ENCODE data around the gene R3HDM4.
A peak's percentile ranks its signal among the peaks of the same experiment; 100 is the strongest.

Gene R3HDM4

GRCh38 chr19:929891-930258 is 16.9 kb upstream of the R3HDM4 start:
- Mint-ChIP-seq H3K9me3 (no peaks in the 10 kb centered on the region), H3K36me3 (peaks cover 33 to 42% of the 10 kb centered on the region in 2 donors), H3K4me1 (peaks cover 17 to 50% of the 10 kb centered on the region in 2 donors), H3K27me3 (no peaks in the 10 kb centered on the region), H3K27ac (no peak overlapping the region), H3K4me3 (no peak overlapping the region)
- ATAC-seq (replicated peaks) (no peak), DNase-seq (no peak)

DNA sequence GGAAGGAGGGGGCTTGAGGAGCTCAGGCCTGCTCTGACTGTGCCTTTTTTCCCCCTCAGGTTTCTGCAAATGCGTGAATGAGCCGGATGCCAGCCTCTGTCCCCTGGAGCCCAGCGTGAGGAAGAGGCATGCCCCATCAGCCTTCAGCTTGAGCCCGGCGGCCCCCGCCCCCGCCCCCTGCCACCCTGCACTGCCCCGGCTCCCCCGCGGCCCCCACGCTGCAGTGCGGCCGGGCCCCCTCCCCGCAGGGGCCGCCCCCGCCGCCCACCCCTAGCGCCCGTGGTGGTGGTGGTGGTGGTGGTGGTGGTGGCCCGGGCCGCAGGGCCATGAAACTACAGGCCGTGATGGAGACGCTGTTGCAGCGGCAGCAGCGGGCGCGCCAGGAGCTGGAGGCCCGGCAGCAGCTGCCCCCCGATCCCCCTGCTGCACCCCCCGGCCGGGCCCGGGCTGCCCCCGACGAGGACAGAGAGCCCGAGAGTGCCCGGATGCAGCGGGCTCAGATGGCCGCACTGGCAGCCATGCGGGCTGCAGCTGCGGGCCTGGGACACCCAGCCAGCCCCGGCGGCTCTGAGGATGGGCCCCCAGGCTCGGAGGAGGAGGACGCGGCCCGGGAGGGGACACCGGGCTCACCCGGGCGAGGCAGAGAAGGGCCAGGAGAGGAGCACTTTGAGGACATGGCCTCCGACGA is 16.3 kb upstream of the R3HDM4 start:
- Mint-ChIP-seq H3K27me3 (no peaks in the 10 kb centered on the region), H3K27ac (no peak overlapping the region), H3K4me1 (peaks cover 19 to 50% of the 10 kb centered on the region in 2 donors), H3K9me3 (no peaks in the 10 kb centered on the region), H3K36me3 (peaks cover 33 to 40% of the 10 kb centered on the region in 2 donors), H3K4me3 (no peak overlapping the region)
- DNase-seq = no peak
- no peak for ATAC-seq (replicated peaks)

GRCh38 chr19:928471-929202 is 15.6 kb upstream of the R3HDM4 start:
- Mint-ChIP-seq H3K4me3 (no peak overlapping the region), H3K4me1 (peaks cover 22 to 48% of the 10 kb centered on the region in 2 donors), H3K9me3 (no peaks in the 10 kb centered on the region), H3K36me3 (peaks cover 33 to 37% of the 10 kb centered on the region in 2 donors), H3K27me3 (no peaks in the 10 kb centered on the region), H3K27ac (no peak overlapping the region)
- ATAC-seq (replicated peaks) (no peak), DNase-seq (no peak)

DNA sequence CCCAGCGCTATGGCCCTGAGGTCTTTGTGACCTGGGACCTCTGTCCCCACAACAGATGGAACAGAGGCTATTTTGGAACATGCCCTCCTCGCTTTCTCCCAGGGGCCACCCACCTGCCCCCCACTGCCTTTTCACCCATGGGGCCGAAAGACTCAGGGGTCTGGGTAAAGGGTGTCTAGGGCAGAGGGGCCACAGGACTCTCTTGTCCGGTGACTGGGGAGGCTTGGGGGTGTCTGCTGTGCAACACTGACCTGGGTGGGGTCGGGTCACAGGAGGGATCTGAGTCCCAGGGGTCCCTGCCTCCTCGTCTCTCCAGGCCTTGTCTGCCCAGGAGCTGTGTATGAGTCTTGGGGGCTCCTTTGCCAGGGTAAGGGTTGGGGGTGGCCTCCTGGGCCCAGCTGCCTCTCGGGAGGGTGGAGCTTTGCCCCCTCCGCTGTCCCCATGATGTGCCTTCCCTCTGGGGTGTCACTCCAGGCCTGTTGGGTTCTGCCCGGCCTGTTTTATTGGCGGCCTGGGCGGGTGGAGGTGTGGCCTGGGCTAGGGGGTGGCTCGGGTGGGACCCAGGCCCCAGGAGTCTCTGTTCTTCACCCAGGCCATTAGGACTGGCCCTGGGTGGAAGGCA is 14.9 kb upstream of the R3HDM4 start:
- Mint-ChIP-seq H3K27me3 (no peaks in the 10 kb centered on the region), H3K9me3 (no peaks in the 10 kb centered on the region), H3K36me3 (peaks cover 25 to 30% of the 10 kb centered on the region in 2 donors), H3K4me1 (peaks cover 20 to 46% of the 10 kb centered on the region in 2 donors), H3K27ac (peak overlapping the region; percentile 71), H3K4me3 (peak overlapping the region; percentile 81 to 92)
- ATAC-seq (replicated peaks) (no peak), DNase-seq (no peak)

DNA sequence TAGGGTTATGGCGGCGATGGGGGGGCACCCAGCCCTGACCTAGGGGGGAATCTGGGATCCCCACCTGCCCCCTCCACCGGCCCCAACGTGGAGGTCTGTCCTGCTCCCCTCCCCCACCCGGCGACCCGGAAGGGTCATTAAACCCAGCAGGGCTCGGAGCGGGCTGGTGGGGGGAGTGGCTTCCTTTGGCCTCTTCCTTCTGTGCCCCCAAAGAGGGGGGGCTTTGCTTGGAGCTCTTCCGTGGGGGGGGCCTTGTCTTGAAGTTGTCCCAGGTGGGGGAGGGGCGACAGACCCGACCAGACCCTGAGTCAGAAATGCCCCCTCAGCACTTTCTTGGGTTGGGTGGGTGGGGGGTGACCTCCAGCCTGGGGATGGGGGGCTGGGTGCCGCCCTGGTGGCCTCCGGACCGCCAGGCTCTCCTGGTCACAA is 14.3 kb upstream of the R3HDM4 start:
- Mint-ChIP-seq H3K36me3 (peaks cover 22 to 26% of the 10 kb centered on the region in 2 donors), H3K4me3 (peak overlapping the region; percentile 81 to 92), H3K27me3 (no peaks in the 10 kb centered on the region), H3K27ac (peak overlapping the region; percentile 71), H3K4me1 (peaks cover 17 to 41% of the 10 kb centered on the region in 2 donors), H3K9me3 (no peaks in the 10 kb centered on the region)
- DNase-seq = no peak
- no peak for ATAC-seq (replicated peaks)

DNA sequence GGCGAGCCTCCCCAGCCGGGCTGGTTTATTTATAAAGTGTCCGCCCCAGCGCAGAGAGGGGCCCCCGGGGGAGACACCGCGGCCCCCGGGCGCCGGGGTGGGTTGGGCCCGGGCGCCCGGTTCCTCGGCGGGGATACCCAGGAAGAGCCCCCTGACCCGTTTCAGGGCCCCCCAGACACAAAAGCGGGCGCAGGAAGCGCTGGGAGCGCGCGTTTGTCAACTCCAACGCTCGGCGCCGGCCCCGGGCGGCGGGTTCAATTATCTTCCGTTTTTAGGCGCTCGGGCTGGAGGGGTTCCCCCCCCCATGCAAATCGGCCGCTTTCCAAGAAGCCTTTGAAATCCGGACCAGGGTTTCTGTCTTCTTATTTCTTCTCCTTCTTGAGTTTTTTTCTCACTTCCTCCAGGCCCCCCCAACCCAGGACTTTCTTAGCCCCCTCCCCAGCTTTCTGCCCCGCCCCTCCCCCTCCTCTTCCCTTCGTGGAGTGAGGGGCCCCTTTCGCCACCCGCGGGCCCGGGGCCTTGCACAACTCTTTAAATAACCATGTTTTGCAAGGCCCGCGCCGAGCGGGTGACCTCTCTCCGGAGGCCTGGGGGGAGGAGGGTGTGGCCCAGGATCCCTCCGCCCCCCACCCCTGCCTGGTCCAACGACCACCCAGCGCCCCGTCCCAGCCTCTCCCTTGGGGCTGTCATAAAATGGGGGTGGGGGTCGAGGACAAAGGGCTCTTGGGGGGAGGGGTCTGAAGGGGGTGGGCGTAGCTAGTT is 13.8 kb upstream of the R3HDM4 start:
- H3K4me3 Mint-ChIP-seq = peak overlapping the region; percentile 82 to 92
- ATAC-seq (replicated peaks) (peak; percentile 26 to 42), DNase-seq (peak; percentile 71)
- no peaks in the 10 kb centered on the region for H3K9me3 Mint-ChIP-seq
- H3K36me3 Mint-ChIP-seq = peaks cover 19 to 21% of the 10 kb centered on the region in 2 donors
- no peaks in the 10 kb centered on the region for H3K27me3 Mint-ChIP-seq
- H3K4me1 Mint-ChIP-seq = peaks cover 12 to 41% of the 10 kb centered on the region in 2 donors
- peak overlapping the region; percentile 89 for H3K27ac Mint-ChIP-seq

DNA sequence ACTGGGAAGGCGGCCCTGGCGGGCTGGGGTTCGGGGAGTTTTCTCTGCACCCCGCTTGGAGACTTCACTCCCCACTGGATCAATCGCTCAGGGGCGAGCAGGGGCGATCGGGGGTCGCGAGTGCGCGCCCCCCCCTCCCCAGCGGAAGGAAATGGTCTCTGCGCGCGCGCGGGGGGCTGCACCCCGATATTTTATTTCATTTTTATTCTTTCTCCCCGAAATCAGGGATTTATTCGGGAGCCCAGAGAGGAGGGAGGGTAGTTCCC is 13.2 kb upstream of the R3HDM4 start:
- Mint-ChIP-seq H3K27ac (peak overlapping the region; percentile 81), H3K27me3 (no peaks in the 10 kb centered on the region), H3K9me3 (no peaks in the 10 kb centered on the region), H3K4me1 (peaks cover 16 to 47% of the 10 kb centered on the region in 2 donors), H3K4me3 (peak overlapping the region; percentile 82 to 92), H3K36me3 (peaks cover 18 to 19% of the 10 kb centered on the region in 2 donors)
- ATAC-seq (replicated peaks) (no peak), DNase-seq (no peak)

DNA sequence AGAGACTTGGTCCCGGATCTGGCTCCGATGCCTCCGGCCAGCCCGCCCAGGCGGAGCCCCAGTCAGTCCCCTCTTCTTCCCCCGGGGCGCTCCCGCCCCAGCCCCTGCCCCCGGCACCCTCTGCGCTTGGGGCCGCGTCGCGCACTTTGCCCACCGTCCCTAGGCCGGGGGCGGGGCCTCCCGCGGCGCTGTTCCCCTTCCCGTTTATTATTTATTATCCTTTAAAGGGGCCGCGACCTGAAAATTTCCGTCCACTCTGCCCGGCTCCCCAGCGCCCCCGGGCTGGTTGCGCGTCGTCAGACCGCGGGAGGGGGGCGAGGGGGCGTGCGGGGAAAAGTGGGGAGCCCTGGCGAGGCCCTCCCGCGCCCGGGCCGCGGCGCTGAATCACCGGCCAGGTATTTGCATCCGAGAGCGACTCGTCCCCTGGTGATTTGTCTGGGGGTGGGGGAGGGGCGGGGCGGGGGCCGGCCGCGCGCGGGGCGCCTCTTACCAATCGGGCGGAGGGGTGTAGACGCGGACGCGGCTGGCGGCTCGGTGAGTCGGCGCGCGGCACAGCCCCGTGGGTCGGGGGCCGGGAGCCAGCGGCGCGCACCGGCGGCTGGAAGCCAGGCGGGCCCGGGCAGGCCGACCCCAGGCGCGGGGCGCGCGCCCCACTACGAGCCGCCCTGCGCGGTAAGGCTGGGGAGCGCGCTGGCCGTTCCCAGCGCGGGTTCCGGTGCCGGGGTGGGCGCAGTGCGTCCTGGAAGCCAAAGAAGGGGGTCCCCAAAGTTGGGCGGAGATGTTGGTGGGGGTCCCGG is 12.7 kb upstream of the R3HDM4 start, which contains the start of gene ARID3A:
ARID3A (plus strand) TSS at position 510 of the 797 bp plus-strand sequence. CDS start 3,494 bp downstream, outside the sequence.
- ATAC-seq (replicated peaks) (peak; percentile 66 to 74), DNase-seq (peak; percentile 82)
- Mint-ChIP-seq H3K4me3 (peak within 1 kb of the TSS; percentile 90 to 92), H3K9me3 (no peaks in the 10 kb centered on the region), H3K36me3 (peaks cover 13% of the 10 kb centered on the region in 2 donors), H3K27ac (peak within 1 kb of the TSS; percentile 94), H3K4me1 (peaks cover 18 to 52% of the 10 kb centered on the region in 2 donors), H3K27me3 (no peaks in the 10 kb centered on the region)

- ATAC-seq (replicated peaks) (peak; percentile 60 to 66), DNase-seq (no peak)
- H3K9me3 Mint-ChIP-seq = no peaks in the 10 kb centered on the region
- no peaks in the 10 kb centered on the region for H3K27me3 Mint-ChIP-seq
- H3K4me3 Mint-ChIP-seq = peak overlapping the region; percentile 90 to 92
- peak overlapping the region; percentile 94 for H3K27ac Mint-ChIP-seq
- peaks cover 8 to 10% of the 10 kb centered on the region in 2 donors for H3K36me3 Mint-ChIP-seq
- peaks cover 20 to 52% of the 10 kb centered on the region in 2 donors for H3K4me1 Mint-ChIP-seq
These were observed 12.1 kb upstream of the R3HDM4 start for GRCh38 chr19:925087-925525.

DNA sequence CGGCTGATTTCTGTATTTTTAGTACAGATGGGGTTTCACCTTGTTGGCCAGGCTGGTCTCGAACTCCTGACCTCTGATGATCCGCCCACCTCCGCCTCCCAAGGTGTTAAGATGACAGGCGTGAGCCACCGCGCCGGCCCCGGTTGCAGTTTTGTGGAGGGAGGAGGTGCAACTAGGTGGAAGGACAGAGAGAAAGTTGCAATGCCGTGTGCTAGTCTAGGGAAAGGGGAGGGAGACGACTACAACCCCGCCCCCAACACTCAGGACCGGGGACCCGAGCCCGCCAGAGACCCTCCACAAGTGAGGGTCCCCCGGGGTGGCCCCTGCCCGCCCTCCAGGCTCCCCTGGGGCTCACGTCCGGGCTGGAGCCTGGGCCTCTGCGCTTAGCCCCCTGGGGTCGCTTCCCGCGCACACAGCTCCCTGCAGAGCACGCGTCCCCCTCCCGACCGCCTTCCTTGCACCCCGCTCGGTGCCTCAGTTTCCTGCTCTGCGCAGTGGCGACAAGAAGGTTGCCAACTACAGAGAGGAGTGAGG is 11.6 kb upstream of the R3HDM4 start:
- Mint-ChIP-seq H3K27me3 (no peaks in the 10 kb centered on the region), H3K27ac (peak overlapping the region; percentile 94), H3K4me3 (peak overlapping the region; percentile 90 to 92), H3K4me1 (peaks cover 17 to 51% of the 10 kb centered on the region in 2 donors), H3K36me3 (peaks cover 4 to 6% of the 10 kb centered on the region in 2 donors), H3K9me3 (no peaks in the 10 kb centered on the region)
- no peak for ATAC-seq (replicated peaks)
- DNase-seq = no peak

DNA sequence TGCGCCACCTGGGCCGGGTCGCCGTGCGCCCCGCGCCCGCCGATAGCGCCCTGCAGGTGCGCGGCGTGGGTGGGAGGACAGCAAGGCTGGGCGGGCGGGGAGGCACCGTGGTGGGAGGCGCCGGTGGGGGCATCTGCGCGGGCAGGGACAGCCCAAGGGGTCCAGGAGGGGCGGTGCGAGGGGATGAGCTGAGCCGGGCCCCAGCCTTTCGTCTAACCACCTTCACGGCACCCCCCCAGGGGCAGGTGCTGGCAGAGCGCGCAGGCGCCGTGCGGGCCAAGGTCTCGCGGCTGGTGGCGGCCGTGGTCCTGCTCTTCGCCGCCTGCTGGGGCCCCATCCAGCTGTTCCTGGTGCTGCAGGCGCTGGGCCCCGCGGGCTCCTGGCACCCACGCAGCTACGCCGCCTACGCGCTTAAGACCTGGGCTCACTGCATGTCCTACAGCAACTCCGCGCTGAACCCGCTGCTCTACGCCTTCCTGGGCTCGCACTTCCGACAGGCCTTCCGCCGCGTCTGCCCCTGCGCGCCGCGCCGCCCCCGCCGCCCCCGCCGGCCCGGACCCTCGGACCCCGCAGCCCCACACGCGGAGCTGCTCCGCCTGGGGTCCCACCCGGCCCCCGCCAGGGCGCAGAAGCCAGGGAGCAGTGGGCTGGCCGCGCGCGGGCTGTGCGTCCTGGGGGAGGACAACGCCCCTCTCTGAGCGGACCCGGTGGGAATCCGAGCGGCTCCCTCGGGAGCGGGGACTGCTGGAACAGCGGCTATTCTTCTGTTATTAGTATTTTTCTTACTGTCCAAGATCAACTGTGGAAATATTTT is 7.2 kb upstream of the R3HDM4 start:
- H3K4me1 Mint-ChIP-seq = peaks cover 23 to 45% of the 10 kb centered on the region in 2 donors
- no peaks in the 10 kb centered on the region for H3K36me3 Mint-ChIP-seq
- peak overlapping the region; percentile 69 to 71 for H3K4me3 Mint-ChIP-seq
- H3K27ac Mint-ChIP-seq = peak overlapping the region; percentile 86
- peaks cover 0 to 22% of the 10 kb centered on the region in 2 donors for H3K27me3 Mint-ChIP-seq
- ATAC-seq (replicated peaks) (peak; percentile 44 to 50), DNase-seq (peak; percentile 63)
- no peaks in the 10 kb centered on the region for H3K9me3 Mint-ChIP-seq

- peak; percentile 24 to 25 for ATAC-seq (replicated peaks)
- no peak for DNase-seq
- H3K9me3 Mint-ChIP-seq = no peaks in the 10 kb centered on the region
- H3K4me3 Mint-ChIP-seq = peak overlapping the region; percentile 61 to 76
- H3K27me3 Mint-ChIP-seq = peaks cover 0 to 29% of the 10 kb centered on the region in 2 donors
- peaks cover 21 to 46% of the 10 kb centered on the region in 2 donors for H3K4me1 Mint-ChIP-seq
- no peaks in the 10 kb centered on the region for H3K36me3 Mint-ChIP-seq
- peak overlapping the region; percentile 56 for H3K27ac Mint-ChIP-seq
These were observed 6.4 kb upstream of the R3HDM4 start for GRCh38 chr19:919199-920050.
